ENCODE results near the gene TNIK.
"Not testable (repeated sequence)": the region's sequence is repeated elsewhere in the genome, so short reads cannot be mapped to it uniquely, and the experiment has no call there.

The TNIK gene

DNA sequence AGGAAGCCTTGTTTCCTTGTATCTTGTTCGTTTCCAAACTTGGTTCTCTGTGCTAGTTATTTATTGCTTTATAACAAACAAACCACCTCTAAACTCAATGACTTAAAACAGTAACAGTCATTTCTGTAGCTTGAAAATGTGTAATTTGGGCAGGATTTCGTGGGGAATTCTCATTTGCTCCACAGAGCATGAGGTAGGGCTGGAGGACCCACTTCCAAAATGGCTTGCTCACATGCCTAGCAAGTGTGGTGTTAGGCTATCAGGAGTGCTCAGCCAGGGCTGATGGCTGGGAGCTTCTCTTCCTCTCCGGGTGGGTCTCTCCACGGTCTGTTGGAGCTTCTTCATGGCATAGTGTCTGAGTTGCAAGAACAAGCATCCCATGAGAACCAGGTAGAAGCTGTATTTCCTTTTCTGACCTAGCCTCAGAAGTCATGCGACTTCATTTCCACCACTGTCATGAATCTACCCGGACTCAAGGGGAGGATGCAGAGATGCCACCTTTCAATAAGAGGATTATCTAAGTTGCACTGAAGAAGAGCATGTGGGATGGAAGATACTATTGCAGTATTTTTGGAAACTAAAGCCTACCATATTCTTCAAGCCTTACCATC is 8.2 kb upstream of the TNIK start:
- DNase-seq = no peak

GRCh38 chr3:171465763-171466162 is 5.6 kb upstream of the TNIK start:
- DNase-seq = no peak

- DNase-seq = no peak
These were observed 4.3 kb upstream of the TNIK start for GRCh38 chr3:171464462-171464861.

DNA sequence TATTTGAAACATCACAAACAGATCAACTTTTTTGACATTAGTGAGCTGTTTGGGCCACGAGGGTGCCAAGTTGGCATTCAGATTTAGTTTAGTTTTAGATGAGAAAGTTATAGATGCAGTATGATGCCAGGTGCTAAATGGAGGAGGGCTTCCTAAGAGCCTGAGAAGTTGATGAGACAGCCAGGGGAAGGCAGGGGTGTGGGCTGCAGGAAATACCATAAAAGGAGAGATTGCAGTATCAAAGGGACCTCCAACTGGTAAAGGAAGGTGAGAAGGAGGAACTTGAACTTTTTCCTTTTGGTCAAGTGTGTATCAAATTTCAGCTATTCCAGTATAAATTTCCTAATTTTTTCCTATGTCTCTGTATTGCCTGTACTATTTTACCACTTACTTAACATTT is 2.0 kb upstream of the TNIK start:
- no peak for DNase-seq

DNA sequence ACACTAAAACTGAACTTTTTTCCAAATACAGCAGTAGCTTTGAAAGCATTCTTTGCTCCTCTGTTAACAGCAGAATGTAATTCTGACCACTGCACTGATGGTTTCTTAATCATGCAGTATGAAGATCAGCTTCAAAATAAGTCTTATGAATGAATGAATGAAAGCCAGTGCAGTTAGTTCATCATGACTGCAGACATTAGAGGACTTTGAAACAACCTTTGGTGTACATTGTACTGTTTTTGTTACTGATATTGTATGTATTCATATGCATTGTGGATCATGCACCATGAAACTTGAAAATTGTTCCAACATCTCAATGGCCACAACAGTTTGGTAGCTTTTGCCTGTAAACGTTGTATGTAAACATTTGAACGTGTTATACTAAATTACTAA is 1.3 kb upstream of the TNIK start:
- DNase-seq = no peak

DNA sequence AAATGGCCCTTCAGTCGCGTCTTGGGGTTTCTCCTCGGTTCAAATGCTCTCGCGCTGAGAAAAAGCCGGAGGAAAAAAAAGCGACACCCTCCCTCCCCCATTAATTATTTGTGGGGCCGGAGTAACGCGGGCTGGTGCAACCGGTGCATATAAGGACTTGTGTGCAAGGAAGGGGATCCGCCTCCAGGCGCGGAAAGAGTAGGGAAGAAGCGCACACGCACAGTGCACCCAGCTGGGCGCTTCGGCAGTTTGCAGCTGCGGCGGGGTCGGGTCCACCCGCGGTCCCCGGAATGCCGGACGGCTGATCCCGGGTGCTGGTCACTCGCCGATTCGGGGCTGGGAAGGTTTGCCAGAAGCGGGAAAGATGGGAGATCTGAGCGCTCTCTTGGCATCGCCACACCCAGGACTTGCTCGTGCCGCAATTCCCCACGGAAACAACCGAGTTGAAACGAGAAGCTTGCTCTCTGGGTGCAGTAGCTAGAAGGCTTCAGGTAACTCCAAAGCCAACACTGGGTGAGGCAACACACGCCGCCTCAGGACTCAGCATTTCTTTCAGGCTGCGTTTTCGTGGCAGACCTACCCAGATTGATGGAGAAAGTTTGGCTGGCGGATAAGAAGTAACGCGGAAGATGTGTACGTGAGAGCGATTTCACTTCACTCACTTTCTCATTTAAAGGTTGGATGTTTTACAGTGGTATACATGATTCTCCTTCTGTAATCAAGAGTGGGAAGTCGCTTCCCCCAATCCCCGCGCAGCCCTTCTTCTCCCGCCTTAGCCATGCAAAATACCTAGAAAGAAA is 720 bp upstream of the TNIK start:
- peak; percentile 87 for DNase-seq

GRCh38 chr3:171459137-171459941 is 866 bp downstream of the TNIK start:
- peak; percentile 85 for DNase-seq

DNA sequence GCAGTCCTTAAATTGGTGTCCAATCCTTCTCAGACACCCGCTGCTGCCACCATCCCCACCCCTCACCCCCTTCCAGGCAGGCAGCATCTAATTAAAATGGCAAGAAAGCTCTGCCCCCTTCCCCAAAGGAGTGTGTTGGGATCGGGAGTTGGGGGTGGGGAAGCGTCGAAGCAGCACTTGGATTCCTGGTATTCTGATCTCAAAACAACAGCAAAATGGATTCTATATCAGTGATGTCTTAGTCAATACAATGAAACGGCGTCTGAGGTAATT is 1.4 kb downstream of the TNIK start:
- DNase-seq = no peak

DNA sequence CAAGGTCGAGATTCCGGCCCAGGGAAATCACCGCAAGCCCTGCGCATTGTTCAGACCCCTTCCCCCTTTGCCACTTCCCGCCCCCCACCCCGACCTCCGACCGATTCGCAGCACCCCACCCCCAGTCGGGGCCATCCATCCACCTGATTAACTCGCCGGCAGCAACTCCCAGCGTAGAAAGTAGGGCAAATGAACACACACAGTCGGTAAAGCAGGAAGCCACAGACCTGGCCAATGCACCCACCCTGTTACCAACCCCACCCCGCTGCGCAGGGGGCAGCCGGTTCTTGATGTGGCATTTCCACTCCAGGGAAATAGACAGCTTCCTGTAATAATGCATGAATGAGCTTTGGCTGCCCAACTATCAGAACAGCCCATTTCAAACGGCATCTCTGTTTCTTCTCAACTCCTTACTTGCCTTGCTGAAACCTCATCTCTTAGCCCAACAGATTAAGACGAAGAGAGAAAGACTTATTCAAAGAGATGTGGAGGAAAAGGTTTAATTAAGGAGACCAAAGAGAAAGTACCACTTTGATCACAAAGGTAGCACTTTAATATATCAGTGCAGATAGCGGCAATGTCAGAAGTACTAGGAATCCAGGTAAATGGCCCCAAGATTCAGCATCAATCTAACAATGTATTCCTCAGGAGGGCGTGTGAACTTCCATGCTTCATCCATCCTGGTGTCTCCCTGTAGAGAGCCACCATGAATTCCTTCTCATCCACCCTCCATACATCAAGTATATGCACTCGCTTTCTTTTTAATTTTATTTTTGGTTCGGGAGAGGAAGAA is 1.9 kb downstream of the TNIK start:
- DNase-seq = peak; percentile 53

DNA sequence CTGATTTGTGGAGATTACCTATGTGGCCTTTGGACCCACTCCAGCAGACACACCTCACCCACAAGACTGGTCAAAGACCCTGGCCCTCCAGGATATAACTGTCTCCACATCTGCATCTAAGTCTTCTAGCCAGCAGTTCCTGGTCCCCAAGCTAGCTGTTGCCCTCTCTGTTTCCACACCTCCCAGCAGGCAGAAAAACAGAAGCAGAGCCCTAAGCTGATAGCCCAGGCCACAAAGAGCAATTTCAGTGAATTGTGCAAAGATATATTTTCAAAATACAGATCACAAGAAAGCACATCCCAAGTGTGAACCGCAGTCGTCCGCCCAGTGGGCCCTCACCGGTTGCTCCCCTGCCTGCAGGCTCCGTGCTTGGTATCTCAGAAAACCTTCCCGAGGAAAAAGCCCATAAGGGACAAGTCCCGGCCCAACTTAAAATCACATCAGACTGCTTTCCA is 2.6 kb downstream of the TNIK start:
- no peak for DNase-seq

DNA sequence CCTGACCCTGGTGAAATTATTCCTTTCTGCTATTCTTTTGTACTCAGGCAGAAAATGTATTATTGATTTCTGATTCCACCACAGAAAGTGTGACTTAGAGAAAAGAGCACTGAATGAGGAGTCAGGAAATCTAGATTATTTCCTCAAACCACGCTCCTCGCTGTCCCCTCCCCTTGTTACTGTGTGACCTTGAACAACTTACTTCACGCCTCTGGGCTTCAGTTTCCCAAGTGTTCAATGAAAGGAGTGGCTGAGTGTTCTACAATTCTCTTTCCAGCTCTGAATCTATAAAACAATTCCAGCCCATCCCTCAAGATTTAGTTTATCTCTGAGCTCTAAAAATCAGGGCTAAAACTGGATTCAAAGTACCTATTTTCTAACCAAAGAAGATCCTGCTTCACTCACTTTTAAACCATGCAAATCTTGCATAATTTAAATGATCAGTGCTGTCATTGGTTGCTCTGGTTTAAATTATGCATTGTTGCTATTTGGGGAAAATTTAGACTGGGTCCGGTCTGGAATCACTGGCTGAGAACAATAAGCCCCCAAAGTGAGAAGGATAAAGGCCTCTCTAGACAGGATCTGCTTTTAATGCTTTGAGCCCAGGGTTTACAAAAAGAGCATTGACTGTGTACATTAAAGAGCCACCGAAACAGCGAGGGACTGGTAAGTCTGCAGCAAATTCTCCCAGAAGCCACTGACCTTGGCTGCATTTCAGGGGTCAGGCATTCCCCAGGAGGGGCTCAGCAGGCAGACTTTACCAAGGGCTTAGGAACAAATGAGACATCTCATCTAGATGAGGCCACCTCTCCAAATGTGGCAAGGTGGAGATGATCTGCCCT is 3.2 kb downstream of the TNIK start:
- DNase-seq = no peak

DNA sequence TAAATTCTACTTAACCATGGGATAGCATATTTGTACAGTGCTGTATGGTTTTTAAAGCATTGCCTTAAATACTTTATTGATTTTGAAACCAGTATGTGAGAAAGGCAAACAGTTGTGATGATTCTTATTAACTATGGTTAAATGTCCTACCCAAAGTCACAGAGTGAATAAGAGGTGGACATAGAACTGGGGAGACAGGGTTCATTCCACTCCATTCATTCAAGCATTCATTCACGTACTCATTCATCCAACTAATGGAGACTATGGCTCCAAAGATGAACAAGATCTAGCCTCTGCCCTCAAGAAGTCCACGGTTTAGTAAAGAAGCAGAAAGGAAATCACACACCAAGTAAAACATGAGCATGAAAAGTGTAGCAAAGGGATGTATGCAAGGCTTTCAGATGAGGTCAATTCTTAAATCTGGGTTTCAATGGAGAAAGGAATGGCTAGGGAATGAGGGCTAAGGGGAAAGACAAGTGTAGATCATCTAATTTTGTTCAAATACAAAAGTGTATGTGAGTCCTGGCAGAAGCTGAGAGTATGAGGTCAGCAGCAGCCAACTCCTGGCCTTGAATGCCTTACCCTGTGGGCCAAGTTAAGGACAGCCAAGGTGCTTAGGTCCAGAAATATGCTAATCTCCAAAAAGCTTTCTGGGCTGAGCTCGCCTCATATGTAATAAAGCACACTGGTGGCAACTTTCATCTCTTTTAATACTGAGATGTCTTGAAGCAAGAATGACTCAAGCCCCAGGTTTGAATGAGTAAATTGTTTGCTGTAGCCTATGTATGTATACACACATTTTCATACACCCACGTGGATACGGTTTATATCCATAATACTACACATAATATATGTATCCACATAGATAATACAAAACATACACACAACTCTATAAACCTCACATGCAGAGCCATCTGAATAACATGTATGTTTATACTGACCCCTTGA is 4.3 kb downstream of the TNIK start:
- no peak for DNase-seq

- no peak for DNase-seq
These were observed 6.2 kb downstream of the TNIK start for GRCh38 chr3:171454041-171454440.

DNA sequence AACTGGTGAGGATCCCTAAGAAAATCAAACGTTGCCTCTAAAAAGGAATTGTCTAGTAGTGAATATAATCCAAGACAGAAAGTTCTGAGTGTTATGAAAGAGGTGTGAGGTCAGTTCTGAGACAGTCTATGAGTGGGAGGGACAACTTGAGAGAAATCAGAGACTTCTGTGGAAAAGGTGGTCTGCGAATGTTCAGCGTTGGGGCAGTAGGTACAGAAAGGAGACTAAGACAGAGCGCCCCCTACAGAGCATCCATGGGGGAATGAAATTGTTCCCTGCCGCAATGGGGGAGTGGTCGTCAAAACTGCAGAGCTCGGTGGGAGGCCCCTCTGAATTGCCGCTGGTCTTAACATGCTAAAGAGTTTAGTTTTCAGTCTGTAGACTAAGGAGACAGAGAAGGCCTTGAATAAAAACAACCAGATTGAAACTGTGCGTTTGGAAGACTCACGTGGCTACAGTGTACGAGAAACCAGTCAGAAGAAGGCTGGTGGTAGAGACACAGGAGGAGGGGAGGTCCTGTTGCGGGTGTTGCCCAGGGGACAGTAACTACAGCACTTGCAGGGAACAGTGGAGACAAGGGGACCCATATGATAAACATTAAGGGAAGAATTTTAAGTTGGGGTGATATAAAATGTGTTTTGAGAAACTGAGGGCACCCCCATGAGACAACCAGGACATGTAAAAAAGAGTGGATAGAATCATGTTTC is 6.9 kb downstream of the TNIK start:
- DNase-seq = no peak

GRCh38 chr3:171452328-171452727 is 7.9 kb downstream of the TNIK start:
- no peak for DNase-seq

GRCh38 chr3:171451915-171452314 is 8.3 kb downstream of the TNIK start:
- no peak for DNase-seq

GRCh38 chr3:171447579-171447891 is 12.7 kb downstream of the TNIK start:
- DNase-seq = not testable (repeated sequence)

DNA sequence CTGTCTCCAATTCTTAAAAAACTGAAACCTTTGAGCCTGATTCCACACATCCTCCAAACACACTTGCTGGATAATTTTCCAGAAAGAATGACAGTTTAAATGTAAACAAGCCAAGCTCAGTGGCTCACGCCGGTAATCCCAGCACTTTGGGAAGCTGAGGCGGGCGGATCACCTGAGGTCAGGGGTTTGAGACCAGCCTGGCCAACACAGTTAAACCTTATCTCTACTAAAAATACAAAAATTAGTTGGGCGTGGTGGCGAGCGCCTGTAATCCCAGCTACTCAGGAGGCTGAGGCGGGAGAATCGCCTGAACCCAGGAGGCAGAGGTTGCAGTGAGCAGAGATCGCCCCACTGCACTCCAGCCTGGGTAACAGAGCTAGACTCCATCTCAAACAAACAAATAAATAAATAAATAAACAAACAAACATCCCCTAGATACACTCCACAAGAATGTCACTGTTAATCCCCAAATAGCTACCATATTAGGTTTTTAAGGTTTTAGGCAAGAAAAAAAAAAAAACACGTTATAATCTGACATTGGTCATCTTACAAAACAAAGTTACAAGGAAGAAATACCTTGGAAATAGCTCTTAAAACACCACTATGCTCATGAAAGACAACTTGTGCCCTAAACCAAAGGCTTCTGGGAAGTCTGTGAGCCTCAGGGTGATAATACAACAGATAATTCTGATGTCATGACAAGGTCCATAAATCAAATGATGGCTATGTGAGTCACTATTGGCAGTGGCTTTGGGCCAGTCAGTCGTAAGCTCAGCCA is 13.2 kb downstream of the TNIK start:
- DNase-seq = no peak

- DNase-seq = no peak
These were observed 13.9 kb downstream of the TNIK start for GRCh38 chr3:171446301-171446700.

All from NCI-H526 treated with DMSO at 0.1 percent for 48 hours (cell line).